ENCODE measurements around the gene FER.
"Not testable (repeated sequence)": the region's sequence is repeated elsewhere in the genome, so short reads cannot be mapped to it uniquely, and the experiment has no call there.

The FER gene

DNA sequence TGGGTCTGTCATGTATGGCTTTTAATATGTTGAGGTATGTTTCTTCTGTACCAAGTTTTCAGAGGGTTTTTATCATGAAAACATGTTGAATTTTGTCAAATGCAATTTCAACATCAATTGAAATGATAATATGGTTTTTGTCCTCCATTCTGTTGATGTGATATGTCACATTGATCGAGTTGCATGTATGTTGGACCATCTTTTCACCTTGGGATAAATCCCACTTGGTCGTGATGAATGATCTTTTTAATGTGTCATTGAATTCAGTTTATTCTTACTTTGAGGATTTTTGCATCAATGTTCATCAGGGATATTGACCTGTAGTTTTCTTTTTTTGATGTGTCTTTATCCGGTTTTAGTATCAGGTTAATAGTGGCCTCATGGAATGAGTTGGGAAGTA, 373.5 kb downstream of the FER start:
- DNase-seq (ENCODE audit: low spot score) = no peak

DNA sequence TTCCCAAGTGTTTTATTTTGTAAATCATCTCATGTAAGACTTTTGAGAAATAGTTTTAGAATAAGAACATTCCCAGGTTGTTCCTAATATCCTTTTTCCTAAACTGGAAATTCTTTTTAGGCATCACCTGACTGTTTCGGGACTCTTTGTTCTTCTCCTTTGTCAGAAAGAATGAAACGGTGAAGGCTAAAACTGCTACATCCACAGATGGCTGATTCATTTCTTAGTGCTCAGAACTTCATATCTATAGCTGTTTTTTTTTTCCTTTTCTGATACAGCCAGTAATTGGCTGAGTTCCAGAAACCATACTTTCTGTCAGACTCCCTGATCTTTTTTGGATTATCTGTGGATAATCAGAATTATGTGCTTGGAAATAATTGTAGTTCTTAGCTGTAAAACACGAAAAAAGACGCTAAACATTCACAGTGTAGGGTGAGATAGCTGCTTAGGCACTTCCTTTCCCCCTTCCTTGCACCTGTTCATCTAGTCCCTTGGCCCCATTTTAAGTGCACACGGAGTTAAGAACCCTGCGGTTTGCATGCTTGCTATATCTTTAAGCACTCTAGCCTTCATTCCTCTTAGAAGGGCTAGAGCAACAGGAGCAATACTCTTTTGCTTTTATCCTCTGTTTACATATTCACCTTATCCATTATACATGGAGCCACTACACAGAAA, 378.2 kb downstream of the FER start:
- no peak for DNase-seq (ENCODE audit: low spot score)

DNA sequence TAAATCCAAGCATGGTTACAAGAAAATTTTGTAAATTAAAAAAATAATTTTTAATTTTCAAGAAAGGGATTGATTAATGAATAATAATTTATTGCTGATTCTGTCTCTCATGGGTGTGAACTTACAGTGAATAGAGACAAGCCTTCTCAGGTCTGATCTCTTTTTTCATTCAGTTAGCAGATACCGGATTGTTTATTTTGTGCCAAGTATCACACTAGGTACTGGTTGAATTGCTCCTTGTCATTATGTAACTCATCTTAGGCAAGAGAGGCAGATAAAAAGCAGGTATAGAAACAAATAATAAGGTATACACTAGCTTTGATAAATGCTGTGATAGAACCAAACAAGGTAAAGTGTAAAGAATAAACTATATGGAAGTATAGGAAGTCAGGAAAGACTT, 378.8 kb downstream of the FER start:
- no peak for DNase-seq (ENCODE audit: low spot score)

DNA sequence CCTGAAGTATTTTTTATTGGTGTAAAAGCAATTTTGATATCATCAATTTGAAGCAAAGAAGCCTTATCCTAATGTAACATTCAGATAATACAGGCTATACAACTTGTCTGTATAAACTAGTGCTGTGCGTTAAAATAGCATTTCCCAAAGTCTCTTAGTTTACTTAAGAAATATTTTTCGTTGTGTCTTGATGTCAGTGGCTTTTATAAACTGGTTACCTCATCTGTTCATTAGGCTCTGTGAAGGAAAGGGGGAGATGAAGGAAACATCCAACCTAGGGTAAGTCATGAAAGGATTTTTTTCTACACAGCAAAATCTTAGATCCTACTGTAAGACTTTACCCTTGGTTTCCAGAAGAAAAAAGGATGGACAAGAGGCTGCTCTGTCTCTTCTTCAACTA, 389.2 kb downstream of the FER start:
- no peak for DNase-seq (ENCODE audit: low spot score)

DNA sequence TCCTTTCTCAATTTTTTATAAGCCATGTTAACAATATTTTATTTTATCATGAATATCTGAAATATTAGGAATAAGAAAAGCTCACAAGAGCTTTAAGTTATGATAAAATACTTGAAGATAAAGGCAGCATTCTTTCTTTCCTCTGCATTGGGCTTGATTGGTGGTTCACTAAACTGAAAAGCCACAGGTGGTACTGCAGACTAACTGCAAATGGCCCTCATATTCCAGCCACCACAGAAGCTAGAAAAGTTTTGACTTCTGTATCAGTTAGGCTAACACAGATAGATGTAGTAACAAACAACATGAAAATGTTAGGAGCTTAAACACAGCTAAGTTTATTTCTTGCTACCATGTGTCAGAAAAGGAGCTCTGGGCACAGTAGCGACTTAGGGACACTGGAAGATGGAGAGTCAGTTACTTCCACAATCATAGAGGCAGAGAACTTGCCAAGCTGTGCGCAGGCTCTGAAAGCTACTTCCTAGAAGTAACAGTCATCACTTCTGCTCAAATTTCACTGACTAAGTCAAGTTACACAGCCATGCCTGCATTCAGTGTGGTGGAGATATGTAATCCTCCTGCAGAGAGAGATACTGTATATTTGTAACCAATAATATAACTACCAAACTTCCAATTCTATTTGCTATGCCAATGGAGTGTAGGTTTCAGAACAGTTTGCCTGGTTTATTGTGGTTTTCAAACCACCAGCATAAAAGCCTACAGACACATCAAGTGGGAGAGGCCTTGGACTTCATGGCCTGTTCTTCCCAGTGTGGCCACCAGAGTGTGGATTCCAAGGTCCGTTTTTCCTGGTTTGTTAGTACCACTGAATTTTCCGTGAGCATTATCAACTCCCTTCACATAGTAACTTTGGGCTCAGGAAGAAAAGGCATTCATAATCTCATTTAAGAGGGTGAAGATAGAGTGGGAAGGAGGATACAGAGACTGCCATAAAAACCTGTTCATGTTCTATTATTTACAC, 393.8 kb downstream of the FER start:
- no peak for DNase-seq (ENCODE audit: low spot score)

DNA sequence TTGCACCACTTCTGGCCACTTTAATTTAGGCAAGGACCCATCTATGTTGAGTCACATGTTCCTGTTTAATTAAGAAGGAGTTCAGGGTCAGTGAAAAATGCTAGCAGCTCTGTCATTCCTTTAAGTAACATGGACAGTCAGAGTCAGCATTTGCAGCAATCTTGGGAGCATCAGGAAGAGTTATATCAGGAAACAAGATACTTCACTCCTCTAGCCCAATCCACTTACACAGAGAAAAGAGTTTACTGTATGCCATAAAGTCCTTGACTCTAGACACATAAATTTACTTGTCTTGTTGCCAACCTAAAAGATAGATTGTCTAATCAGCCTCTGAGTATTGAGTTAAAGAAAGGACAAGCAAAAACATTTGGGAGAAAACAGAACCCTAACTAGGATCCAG, 395.3 kb downstream of the FER start:
- DNase-seq (ENCODE audit: low spot score) = no peak

DNA sequence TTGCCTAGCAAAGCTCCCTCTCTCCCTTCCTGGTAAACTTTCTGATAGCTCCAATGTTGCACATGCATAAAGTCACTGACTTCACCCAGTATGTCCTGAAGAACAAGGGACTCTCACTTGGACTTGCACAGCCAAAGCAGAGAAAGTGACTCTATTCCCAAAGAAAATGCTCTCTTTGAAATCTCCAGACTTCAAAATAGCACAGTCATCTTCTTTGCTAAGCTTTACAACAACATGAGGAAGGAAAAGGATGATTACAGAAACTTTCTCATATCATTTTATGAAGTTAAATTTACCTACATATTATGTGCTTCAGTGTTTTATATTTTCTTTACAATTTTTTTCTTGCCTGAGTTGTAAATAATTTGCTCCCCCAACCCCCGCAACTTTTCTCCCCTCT, 397.4 kb downstream of the FER start:
- DNase-seq (ENCODE audit: low spot score) = no peak

DNA sequence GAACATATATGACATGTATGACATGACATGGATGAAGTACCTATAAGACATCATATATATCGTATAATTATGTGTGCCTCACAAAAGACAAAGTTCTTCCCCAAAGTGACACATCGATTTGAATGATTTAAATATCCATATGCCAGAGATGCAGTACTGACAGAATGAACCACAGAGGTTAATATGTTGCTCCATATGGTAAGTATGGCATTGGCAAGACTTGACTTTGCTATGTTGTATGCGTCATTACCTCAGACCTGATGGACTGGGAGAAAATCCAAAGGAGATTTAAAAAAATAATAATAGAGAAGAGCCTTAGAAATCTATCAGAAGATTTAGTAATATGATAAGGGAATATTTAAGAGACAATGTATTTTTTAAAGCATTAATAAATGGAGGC, 398.9 kb downstream of the FER start:
- no peak for DNase-seq (ENCODE audit: low spot score)

DNA sequence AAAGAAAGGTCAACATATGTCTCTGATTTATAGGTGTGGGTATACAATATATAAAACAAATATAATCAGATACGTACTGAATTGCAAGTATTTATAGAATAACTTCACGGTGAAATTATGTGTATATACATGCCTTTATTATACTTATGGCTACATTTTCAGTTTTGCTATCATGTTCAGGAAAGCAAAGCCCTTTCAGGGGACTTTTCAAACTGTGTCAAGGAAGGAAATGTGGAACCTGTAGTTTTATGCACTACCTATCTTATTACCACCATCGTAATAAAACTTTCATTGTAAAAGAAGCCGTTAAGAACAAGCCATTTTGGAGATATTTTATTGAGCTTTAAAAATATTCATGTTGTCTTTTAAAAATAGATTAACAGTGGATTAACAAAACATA, 404.9 kb downstream of the FER start:
- no peak for DNase-seq (ENCODE audit: low spot score)

DNA sequence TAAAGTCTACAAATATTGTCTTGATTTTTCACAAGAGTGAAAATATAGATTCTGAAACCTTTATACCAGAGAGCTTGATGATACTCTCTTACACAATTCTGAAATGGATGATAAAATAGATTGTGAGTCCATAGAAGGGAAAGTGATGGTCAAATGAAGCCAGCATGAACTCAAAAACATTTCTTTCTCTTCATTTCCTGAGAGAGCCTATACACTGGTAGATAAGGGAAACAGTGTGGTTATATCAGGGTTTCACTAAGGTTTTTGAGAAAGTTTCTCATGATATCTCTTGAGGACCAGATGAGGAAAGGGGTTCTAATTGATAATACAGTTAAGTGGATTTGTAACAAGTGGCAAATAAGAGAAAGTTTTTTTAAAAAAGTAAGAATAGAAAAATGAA, 407.9 kb downstream of the FER start:
- no peak for DNase-seq (ENCODE audit: low spot score)

DNA sequence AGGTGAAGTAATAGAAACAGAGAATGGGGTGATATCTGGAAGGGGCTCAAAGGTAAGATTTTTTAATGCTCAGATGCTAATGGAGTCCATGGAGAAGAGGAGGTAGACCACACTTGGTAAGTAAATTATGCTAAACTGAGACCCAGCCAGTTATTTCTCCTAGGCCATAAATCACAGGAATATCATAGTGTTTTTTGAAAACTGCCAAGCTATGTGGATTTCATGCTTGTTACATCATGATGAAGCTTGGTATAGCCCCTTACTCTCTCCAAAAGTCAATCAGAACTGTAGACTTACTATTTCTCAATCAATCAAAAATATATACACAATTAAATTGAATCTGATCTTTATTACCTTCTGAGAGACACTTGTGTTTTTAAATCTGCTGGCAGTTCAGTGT, 409.2 kb downstream of the FER start:
- no peak for DNase-seq (ENCODE audit: low spot score)

DNA sequence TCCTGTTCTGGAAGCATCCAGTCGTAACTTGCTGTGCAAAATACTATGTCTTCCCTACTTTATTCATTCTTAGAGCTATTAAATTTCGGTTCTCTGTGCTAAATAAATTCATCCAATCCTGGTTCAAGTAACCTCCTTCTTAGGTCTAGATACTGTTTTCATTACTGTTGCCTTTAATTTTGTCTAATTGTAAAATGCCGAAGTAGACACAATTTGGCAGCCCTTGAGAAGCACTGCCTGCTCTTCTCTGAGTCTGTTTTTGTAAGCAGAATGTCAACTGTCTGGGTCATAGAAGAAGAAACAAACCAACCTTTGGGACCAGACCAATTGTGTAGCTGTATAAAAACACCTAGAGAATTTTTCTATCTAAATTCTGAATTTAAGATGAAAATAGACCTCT, 412.8 kb downstream of the FER start:
- DNase-seq (ENCODE audit: low spot score) = no peak

DNA sequence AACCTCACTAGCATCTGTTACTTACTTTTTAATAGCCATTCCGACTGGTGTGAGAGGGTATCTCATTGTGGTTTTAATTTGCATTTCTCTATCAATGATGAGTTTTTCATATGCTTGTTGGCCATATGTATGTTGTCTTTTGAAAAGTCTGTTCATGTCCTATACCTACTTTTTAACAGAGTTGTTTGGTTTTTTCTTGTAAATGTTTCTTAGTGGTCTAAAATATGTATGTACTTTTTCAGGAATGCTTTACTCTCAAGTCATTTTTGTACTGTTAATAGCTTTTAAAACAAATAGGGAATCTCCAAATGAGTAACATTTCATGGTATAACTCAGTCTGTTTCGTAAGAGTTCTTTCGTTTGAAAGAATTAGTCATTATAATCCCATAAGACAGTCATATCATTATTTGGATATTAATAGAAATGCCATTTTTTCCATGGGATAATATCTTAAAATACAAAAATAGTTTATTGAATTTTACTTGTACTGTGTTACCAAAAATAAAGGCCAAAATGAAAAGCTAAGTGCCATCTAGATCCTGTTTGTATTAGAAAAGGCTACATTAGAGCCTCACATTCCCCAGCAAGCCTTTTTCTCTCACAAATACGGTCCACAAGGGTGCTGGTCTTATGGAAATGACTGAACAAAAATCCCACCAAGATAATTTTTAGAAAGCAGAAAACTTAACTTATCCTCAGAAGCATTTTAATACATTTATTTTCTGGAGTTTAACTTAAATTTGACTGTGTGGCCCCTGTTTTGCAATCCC, 414.4 kb downstream of the FER start:
- no peak for DNase-seq (ENCODE audit: low spot score)

DNA sequence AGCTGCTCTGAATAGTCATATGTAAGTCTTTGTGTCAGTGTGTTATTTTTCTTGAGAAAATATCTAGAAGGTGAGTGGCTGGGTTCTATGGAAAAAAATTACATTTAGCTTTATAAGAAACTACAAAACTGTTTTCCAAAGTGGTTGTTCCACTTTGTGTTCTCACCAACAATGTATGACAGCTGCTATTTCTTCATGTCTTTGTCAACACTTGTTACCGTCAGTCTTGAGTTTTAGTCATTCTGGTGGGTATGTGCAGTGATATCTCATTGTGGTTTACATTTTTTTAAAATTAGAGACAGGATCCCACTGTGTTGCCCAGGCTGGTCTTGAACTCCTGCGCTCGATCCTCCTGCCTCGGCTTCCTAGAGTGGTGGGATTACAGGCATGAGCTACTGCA, 415.6 kb downstream of the FER start:
- no peak for DNase-seq (ENCODE audit: low spot score)

DNA sequence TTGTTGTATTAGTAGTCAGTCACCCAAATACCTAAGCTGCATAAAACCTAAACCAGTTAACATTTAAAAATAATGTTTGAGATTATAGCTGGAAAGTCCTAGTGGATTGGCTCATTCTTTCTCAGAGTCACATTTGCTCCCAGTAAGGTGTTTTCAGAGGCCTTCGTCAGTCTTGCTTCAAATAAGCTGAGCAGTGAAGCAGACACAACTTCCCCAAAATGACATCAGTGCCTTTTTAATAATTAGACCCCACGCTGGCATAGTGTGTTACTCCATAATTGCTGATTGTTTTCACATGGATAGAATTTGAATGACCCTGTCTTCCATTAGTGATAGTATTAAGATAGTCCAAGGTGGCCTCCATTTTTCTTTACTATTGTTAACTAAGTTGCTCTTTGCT, 416.3 kb downstream of the FER start:
- DNase-seq (ENCODE audit: low spot score) = no peak

DNA sequence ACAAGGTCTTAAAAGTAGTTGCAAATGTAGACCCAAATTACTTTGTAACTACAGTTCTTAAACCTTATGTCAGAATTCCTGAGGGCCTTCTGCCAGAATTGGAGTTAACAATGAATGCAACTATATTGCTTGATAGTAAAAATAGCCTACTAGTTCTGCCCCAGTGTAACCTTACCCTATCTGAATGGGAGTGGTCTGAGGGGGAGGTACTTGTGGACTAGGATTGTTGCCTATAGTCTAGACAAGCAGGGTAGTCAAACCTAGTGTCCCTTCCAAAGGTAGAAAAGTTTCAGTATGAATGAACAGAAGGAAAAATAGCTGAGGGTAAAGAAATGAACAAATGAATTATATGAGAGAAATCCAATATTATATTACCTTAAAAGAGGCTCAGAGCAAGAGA, 419.9 kb downstream of the FER start:
- no peak for DNase-seq (ENCODE audit: low spot score)

DNA sequence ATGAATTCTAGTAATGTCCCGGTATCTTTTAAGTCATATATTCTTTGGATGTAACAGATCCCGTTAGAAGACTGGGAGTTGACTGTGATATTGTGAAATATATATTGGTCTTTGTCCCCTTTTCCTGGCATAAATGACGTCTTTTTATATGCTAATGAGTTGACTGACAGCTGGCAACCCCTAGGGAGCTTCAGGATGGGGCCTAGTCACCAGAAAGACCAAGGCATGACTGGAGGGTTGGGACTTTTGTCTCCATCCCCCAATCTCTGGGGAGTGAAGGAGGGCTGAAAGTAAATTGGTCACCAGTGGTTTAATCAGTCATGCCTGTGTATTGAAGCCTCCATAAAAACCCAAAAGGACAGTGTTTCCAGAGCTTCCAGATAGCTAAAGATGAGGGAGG, 420.5 kb downstream of the FER start:
- DNase-seq (ENCODE audit: low spot score) = no peak

DNA sequence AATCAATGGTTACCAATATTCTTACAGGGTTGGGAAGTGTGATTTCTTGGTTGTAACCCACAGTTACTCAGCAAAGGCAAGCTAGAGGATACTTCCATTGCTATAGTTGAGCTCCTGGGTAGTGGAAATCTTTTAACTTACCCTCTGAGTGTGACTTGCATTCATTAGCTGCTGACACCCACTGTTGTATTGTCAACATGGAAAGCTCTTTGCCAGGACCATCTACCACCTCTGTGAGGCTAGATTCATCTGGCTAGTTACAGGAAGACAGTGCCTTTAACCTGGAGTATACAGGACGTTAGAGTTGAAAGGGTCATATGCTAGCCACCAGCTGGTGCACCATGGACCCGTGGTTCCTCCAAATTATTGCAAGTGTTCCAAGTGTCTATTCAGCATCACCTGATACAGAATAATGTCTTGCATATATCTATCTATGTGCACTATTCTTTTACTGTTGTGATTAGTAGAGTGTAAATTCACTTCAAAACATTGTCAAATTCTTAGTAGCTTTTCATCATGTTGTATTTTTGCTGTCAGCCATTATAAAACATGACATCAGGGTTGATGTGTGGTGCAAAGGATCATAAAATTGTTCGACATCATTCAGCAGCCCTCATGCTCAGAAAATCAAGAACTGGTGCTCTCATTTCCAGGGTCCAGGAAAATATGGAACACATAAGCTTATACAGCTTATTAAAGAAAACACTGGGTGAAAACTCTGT, 423.1 kb downstream of the FER start:
- no peak for DNase-seq (ENCODE audit: low spot score)

DNA sequence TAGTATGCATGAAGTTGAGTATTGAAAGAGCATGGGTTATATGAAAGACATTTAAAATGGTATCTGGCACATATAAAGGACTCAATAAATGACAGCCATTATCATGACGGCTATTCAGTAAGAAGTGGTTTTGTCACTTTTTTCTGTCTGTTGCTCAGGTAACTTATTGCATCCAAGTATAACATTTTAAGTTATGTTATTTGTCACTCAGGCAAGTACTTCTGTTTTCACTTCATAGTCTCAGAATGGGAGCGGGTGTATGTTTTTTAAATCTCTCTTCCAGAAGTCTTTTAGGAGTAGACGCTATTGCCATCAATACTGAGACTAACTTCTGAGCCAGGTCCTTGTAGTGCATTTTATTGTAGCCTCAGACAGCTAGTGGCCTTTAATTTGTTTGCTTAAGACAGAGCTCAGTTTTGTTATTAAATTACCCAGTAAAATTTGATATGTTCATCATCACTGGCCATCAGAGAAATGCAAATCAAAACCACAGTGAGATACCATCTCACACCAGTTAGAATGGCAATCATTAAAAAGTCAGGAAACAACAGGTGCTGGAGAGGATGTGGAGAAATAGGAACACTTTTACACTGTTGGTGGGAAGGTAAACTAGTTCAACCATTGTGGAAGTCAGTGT, 423.9 kb downstream of the FER start:
- not testable (repeated sequence) for DNase-seq (ENCODE audit: low spot score)

DNA sequence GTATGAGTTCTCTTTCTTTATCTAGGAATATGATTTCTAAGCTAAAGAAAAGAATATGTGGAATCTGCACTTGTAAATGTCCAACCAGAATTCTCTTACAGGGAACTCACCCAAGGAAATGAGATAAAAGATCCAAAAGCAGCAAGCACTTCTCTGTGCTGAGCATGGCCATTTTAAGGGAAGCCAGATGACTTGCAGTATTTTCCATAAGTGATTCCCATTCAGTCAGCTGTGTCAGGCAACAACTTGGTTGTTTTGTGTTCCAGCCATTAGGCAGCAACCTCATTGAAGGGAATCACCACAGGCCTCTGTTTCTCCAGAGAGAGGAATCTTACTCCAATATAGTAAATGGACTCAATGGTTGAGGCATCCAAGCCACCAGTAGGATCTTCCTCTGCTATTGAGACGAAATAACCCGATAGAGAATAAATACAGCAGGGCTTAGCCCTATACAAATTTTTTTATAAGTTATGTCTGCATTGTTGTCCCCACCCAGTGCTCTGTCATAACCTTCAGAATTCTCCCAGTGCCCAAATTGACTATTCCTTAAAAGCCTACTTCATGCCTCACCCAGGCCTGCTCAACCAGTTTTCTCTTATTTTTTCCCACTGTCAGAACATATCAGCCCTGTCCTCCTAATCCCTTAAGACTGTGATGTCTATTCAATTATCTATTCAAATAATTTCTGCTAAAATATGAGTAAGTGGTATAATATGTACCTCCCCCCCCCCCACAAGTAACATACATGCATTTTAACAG, 425.5 kb downstream of the FER start:
- no peak for DNase-seq (ENCODE audit: low spot score)

DNA sequence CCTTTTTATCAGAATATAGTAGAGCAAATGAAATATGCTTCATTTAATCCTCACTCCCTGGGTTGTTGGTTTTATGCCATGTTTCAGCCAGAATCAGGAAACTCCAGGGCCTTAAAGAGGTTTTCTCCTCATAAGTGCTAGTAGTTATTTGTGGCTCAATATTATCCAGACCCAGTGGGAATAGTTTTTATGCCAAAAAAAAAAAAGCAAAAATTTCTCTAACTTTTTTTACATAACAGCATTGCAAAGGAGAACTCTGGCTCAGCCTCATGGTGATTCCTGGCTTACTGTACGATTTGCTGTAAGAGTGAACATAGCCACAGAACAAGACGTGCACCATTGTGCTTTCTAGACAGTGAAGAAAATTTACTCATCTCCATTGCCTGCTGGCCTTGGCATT, 429.5 kb downstream of the FER start:
- no peak for DNase-seq (ENCODE audit: low spot score)
